SK-N-SH (cell line): ENCODE results near the gene LRRC19. TPM values are rescaled to one million over a fixed set of nuclear protein-coding genes. Genes with fewer than 3 reads are reported as not detected.

Experiments used
- CTCF ChIA-PET: fragments of 300-600, 350-600 bp; formaldehyde crosslinking; extraction: SDS; loops from one replicate; lab custom pipeline; 2021; lab: Yijun Ruan, JAX
- POLR2A ChIA-PET: fragments of 350-600 bp; sonication (Branson Sonifier 250); formaldehyde crosslinking; extraction: SDS; loops from one replicate; lab custom pipeline; 2020; ENCODE audit warnings: antibody characterized with exemption, inconsistent platforms; lab: Yijun Ruan, JAX
- DNase-seq: peaks from one replicate; pipeline ENCODE4 v3.0.0; 2012
- H2AFZ ChIP-seq: fragments of 200-600 bp; sonication (generic); 2 replicates; pipeline ENCODE4 v1.8.1; 2016; ENCODE audit warnings: antibody characterized with exemption, mild to moderate bottlenecking, low read depth
- H3F3A ChIP-seq: fragments of 200-600 bp; sonication (generic); replicated peaks from 2 replicates; pipeline ENCODE3; 2016; ENCODE audit warnings: antibody characterized with exemption, mild to moderate bottlenecking; ENCODE audit not compliant: insufficient read depth
- H3K27ac ChIP-seq, 2 experiments: fragments of 200-500 bp in 1 of 2; fragments of 200-600 bp in 1 of 2; sonication (Bioruptor generic) in 1 of 2; sonication (generic), shearing (Covaris generic) in 1 of 2; 2 replicates each; pipeline versions ENCODE4 v1.5.1 to v1.6.1; 2014 to 2016; ENCODE audit warnings: low read depth in 2 of 2, inconsistent platforms in 1 of 2, low read length in 1 of 2, mild to moderate bottlenecking in 1 of 2, mixed read lengths in 1 of 2
- H3K27me3 ChIP-seq: fragments of 200-600 bp; sonication (generic), shearing (Covaris generic); 2 replicates; pipeline ENCODE4 v1.6.1; 2016; ENCODE audit warnings: mixed run types; ENCODE audit not compliant: insufficient read depth
- H3K36me3 ChIP-seq, 2 experiments: fragments of 200-500 bp in 1 of 2; fragments of 200-600 bp in 1 of 2; sonication (Bioruptor generic) in 1 of 2; sonication (generic) in 1 of 2; replicated peaks in 1 of 2; 2 replicates each; pipeline versions ENCODE3 to v1.5.1; 2014 to 2016; ENCODE audit warnings: low read length in 1 of 2, mild to moderate bottlenecking in 1 of 2; ENCODE audit not compliant: insufficient read depth in 2 of 2, control insufficient read depth in 1 of 2
- H3K4me1 ChIP-seq, 2 experiments: fragments of 200-500 bp in 1 of 2; fragments of 200-600 bp in 1 of 2; sonication (Bioruptor generic) in 1 of 2; sonication (generic), shearing (Covaris generic) in 1 of 2; 2 replicates each; pipeline versions ENCODE4 v1.5.1 to v1.6.1; 2014 to 2016; ENCODE audit warnings: low read depth in 1 of 2, low read length in 1 of 2, mixed run types in 1 of 2; ENCODE audit not compliant: insufficient read depth in 2 of 2, control insufficient read depth in 1 of 2
- H3K4me2 ChIP-seq: fragments of 200-600 bp; sonication (generic), shearing (Covaris generic); 2 replicates; pipeline ENCODE4 v1.6.1; 2017; ENCODE audit warnings: mixed run types
- H3K4me3 ChIP-seq, 2 experiments: fragments of 200-500 bp in 1 of 2; fragments of 200-600 bp in 1 of 2; sonication (Bioruptor generic) in 1 of 2; sonication (generic), shearing (Covaris generic) in 1 of 2; 2 replicates each; pipeline versions ENCODE4 v1.5.1 to v1.8.1; 2014 to 2016; ENCODE audit warnings: low read depth in 2 of 2, inconsistent platforms in 1 of 2, low read length in 1 of 2, mild to moderate bottlenecking in 1 of 2, mixed read lengths in 1 of 2, moderate library complexity in 1 of 2
- H3K79me2 ChIP-seq: fragments of 200-600 bp; sonication (generic); 2 replicates; pipeline ENCODE4 v1.8.1; 2017; ENCODE audit warnings: mild to moderate bottlenecking; ENCODE audit not compliant: insufficient read depth
- H3K9ac ChIP-seq: fragments of 200-600 bp; sonication (generic); 2 replicates; pipeline ENCODE4 v1.6.1; 2017; ENCODE audit warnings: mixed run types
- H3K9me2 ChIP-seq: fragments of 200-600 bp; sonication (generic); 2 replicates; pipeline ENCODE4 v1.6.1; 2017; ENCODE audit warnings: mixed run types
- H3K9me3 ChIP-seq: fragments of 200-600 bp; sonication (generic); 2 replicates; pipeline ENCODE4 v1.6.1; 2017; ENCODE audit warnings: mixed run types, mild to moderate bottlenecking, moderate library complexity
- H4K20me1 ChIP-seq: fragments of 200-600 bp; sonication (generic); 2 replicates; pipeline ENCODE4 v1.6.1; 2017; ENCODE audit warnings: mild to moderate bottlenecking, mixed run types; ENCODE audit not compliant: insufficient read depth
- CHD2 ChIP-seq: fragments of 150-350 bp; IDR thresholded peaks from 2 replicates; pipeline ENCODE4 v1.6.1; 2018; ENCODE audit warnings: low read length; ENCODE audit not compliant: partially characterized antibody
- FOSL2 ChIP-seq: IDR thresholded peaks from 2 replicates; pipeline ENCODE4 v1.4.0; 2012; ENCODE audit warnings: low read depth, mild to moderate bottlenecking, moderate library complexity, borderline replicate concordance
- IRF3 ChIP-seq: fragments of 150-350 bp; IDR thresholded peaks from 2 replicates; pipeline ENCODE4 v1.6.1; 2016; ENCODE audit warnings: mild to moderate bottlenecking, low read depth, low read length
- NFIC ChIP-seq: IDR thresholded peaks from 2 replicates; pipeline ENCODE4 v1.4.0; 2012; ENCODE audit warnings: borderline replicate concordance
- PBX3 ChIP-seq: IDR thresholded peaks from 2 replicates; pipeline ENCODE4; 2012
- POLR2AphosphoS5 ChIP-seq: IDR thresholded peaks from 2 replicates; pipeline ENCODE4 v1.6.1; 2012; ENCODE audit warnings: low read depth, low read length
- RCOR1 ChIP-seq: fragments of 150-350 bp; IDR thresholded peaks from 2 replicates; pipeline ENCODE4 v1.6.1; 2017; ENCODE audit warnings: antibody characterized with exemption, low read length
- SIN3A ChIP-seq: IDR thresholded peaks from 2 replicates; pipeline ENCODE4 v1.6.1; 2012; ENCODE audit warnings: low read depth, mild to moderate bottlenecking, low read length, moderate library complexity, borderline replicate concordance
- TAF1 ChIP-seq: IDR thresholded peaks from 2 replicates; pipeline ENCODE4 v1.6.1; 2012; ENCODE audit warnings: low read depth, mild to moderate bottlenecking, low read length, moderate library complexity, borderline replicate concordance
- YY1 ChIP-seq: IDR thresholded peaks from 2 replicates; pipeline ENCODE4 v1.4.0; 2012; ENCODE audit warnings: low read depth, mild to moderate bottlenecking
- ZBTB33 ChIP-seq: IDR thresholded peaks from 2 replicates; pipeline ENCODE4 v1.4.0; 2012; ENCODE audit warnings: low read depth, borderline replicate concordance
- WGBS: methylation state at CpG from one replicate; pipeline ENCODE4 v1.1.6; 2017; ENCODE audit warnings: low lambda C conversion rate; 5-methylcytosine and 5-hydroxymethylcytosine counted together
- polyA plus RNA-seq, 3 experiments: library from polyadenylated mRNA; depleted of rRNA; stranded (reverse); fragments of >200 nt; gene quantifications; 2 replicates each; pipeline ENCODE4 v1.2.3, GENCODE V29; 2012
- TF ChIP-seq, protein P1 (sequence below): IDR thresholded peaks from 2 replicates; pipeline ENCODE4 v1.6.1; 2012; ENCODE audit warnings: mild to moderate bottlenecking, low read depth, low read length, moderate library complexity
- TF ChIP-seq, protein P2 (sequence below): IDR thresholded peaks from 2 replicates; pipeline ENCODE4 v1.4.0; 2012; ENCODE audit warnings: low read depth, borderline replicate concordance

LRRC19 gene
- polyA plus RNA-seq, 1 of the 3 experiments (the other 2 are of a cell fraction), result not detected

DNA sequence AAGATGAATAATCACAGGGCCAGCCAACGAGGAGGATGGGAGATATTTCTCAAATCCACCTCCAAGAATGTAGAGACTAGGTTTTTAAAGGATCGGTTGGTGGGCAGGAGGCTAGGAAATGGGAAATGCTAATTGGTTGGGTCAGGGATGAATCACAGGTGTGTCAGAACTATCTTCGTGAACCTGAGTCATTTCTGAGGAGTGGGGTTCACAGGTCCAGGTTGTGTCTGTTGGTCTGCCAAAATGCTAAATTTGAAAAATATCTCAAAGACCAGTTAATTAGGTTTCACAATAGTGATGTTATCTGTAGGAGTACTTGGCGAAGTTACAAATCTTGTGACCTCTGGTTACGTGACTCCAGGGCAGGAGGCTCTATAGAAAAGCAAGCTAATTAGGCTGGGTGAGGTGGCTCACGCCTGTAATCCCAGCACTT is 55.8 kb downstream of the LRRC19 start:
- POLR2A ChIA-PET, result no interaction called here
- H4K20me1 ChIP-seq, result no peaks in the 10 kb centered on the region; the same call in 1 of the 2 replicates

DNA sequence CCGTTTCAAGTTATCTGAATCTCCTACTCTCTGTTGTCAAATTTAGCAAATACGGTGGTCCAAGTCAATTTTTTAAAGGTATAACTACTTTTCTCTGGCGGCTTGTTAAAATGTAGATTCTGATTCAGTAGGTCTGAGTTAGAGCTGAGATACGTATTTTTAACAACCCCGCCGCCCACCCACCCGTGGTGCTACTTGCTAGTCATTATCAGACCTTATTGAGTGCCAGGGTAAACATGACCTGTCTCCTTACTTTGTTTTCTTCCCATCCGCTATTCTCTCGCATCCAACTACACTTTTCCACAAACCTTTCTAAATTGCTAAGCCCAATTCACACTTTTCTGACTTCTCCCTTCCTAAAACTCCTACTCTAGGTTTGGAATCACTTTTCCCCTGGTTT is 57.7 kb downstream of the LRRC19 start:
- Histone ChIP-seq H3K9me2 (no peaks in the 10 kb centered on the region), H3K79me2 (peaks cover 43% of the 10 kb centered on the region), H3K27me3 (no peaks in the 10 kb centered on the region), H3K36me3 (peaks cover 4 to 9% of the 10 kb centered on the region in 2 experiments), H3K4me1 (peaks cover 0 to 9% of the 10 kb centered on the region in 2 experiments; a peak in 2 of 4 replicates), H3F3A (peaks cover 6% of the 10 kb centered on the region), H3K9ac (peak overlapping the region; percentile 94), H3K27ac (peak overlapping the region; percentile 99), H4K20me1 (peaks cover 8% of the 10 kb centered on the region; the same call in 1 of the 2 replicates), H3K4me3 (peak overlapping the region; percentile 91 to 97), H3K4me2 (peak overlapping the region; percentile 82), H2AFZ (peak overlapping the region; percentile 89), H3K9me3 (no peaks in the 10 kb centered on the region)
- CTCF ChIA-PET, result interaction anchor here (0.7 to 1.3 kb wide), 2 partner anchors 13 to 56 kb away, joined by 3 to 5 read pairs; partner anchors contain the start of gene CAAP1
- under 1% methylated on average over 9 of the region's 9 CpGs for WGBS
- POLR2A ChIA-PET, result interaction anchor here (0.6 to 2.3 kb wide), 4 partner anchors 8 to 1180 kb away, joined by 3 to 12 read pairs (median 5); partner anchors contain the start of gene IFT74
- no peak for DNase-seq
- TF ChIP-seq SIN3A (no peak), POLR2AphosphoS5 (no peak), FOSL2 (no peak), NFIC (no peak), IRF3 (no peak), CHD2 (no peak), TAF1 (no peak), RCOR1 (no peak), YY1 (no peak), ZBTB33 (no peak)
- TF ChIP-seq, protein P1, sequence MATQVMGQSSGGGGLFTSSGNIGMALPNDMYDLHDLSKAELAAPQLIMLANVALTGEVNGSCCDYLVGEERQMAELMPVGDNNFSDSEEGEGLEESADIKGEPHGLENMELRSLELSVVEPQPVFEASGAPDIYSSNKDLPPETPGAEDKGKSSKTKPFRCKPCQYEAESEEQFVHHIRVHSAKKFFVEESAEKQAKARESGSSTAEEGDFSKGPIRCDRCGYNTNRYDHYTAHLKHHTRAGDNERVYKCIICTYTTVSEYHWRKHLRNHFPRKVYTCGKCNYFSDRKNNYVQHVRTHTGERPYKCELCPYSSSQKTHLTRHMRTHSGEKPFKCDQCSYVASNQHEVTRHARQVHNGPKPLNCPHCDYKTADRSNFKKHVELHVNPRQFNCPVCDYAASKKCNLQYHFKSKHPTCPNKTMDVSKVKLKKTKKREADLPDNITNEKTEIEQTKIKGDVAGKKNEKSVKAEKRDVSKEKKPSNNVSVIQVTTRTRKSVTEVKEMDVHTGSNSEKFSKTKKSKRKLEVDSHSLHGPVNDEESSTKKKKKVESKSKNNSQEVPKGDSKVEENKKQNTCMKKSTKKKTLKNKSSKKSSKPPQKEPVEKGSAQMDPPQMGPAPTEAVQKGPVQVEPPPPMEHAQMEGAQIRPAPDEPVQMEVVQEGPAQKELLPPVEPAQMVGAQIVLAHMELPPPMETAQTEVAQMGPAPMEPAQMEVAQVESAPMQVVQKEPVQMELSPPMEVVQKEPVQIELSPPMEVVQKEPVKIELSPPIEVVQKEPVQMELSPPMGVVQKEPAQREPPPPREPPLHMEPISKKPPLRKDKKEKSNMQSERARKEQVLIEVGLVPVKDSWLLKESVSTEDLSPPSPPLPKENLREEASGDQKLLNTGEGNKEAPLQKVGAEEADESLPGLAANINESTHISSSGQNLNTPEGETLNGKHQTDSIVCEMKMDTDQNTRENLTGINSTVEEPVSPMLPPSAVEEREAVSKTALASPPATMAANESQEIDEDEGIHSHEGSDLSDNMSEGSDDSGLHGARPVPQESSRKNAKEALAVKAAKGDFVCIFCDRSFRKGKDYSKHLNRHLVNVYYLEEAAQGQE, result no peak
- TF ChIP-seq, protein P2, sequence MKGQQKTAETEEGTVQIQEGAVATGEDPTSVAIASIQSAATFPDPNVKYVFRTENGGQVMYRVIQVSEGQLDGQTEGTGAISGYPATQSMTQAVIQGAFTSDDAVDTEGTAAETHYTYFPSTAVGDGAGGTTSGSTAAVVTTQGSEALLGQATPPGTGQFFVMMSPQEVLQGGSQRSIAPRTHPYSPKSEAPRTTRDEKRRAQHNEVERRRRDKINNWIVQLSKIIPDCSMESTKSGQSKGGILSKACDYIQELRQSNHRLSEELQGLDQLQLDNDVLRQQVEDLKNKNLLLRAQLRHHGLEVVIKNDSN, result no peak

More for the DNA sequence above, 55.8 kb downstream of the LRRC19 start:
- H3K9me3 ChIP-seq, result no peaks in the 10 kb centered on the region
- H3K36me3 ChIP-seq, result peaks cover 0 to 3% of the 10 kb centered on the region in 2 experiments
- H3K4me1 ChIP-seq, result peaks cover 0 to 9% of the 10 kb centered on the region in 2 experiments; a peak in 2 of 4 replicates
- no peak overlapping the region for H2AFZ ChIP-seq
- no peaks in the 10 kb centered on the region for H3K27me3 ChIP-seq
- no peak overlapping the region for H3K27ac ChIP-seq
- CTCF ChIA-PET, result no interaction called here
- no peak overlapping the region for H3K4me3 ChIP-seq
- peaks cover 6% of the 10 kb centered on the region for H3F3A ChIP-seq
- TF ChIP-seq PBX3 (no peak), FOSL2 (peak; percentile 29; the same call in 1 of the 2 replicates)
- DNase-seq, result no peak
- H3K9ac ChIP-seq, result no peak overlapping the region
- H3K9me2 ChIP-seq, result no peaks in the 10 kb centered on the region
- H3K79me2 ChIP-seq, result peaks cover 24% of the 10 kb centered on the region
- 32% methylated on average over 6 of the region's 6 CpGs for WGBS
- H3K4me2 ChIP-seq, result no peak overlapping the region
